NCI-H146 treated with DMSO at 0.1 percent for 48 hours (cell line): ENCODE results near the gene NRP2.

Experiments
- DNase-seq: peaks from one replicate; lab custom pipeline; 2025; ENCODE audit not compliant: unreplicated experiment; lab: John Stamatoyannopoulos, UW

The NRP2 gene

DNA sequence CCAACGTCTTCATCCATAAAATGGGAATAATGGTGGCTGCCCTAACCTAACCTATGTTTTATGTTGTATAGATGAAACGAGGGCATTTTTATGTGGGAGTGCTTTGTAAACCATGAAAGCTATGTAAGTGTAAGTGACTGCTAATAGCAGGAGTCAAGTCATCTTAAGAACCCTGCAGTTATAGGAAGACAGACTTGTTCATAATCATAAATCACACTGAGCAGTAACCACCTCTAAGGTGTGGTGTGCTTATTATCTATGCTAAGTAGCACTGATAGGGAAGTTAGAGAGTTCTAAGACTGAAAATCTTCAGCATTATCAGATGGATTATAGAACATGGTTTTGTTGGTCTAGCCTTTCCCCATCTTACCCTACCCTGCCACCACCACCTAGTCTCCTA lies 24.2 kb upstream of the NRP2 start:
- DNase-seq = no peak

DNA sequence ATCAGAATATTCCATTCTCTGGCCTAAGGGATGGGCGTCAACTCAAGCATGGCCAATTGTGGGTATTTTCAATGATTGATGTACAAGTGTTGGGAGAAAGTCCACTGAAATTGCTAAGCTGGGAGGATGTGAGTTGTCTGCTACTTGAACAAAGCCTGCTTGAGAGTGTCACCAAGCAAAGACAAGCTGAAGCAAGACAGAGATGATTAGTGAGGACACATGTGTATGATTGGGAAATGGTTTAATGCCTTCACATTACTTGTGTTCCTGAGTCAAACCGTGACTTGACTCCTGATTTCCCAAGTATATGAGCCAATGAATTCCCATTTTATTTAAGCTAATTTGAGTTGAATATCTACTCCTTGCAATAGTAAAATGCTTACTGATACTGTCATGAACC lies 23.7 kb upstream of the NRP2 start:
- no peak for DNase-seq

- DNase-seq = no peak
These were observed 22.4 kb upstream of the NRP2 start for GRCh38 chr2:205659922-205660321.

GRCh38 chr2:205660521-205661124 lies 21.7 kb upstream of the NRP2 start:
- no peak for DNase-seq

GRCh38 chr2:205661281-205661680 lies 21.0 kb upstream of the NRP2 start:
- no peak for DNase-seq

GRCh38 chr2:205662206-205662965 lies 19.9 kb upstream of the NRP2 start:
- DNase-seq = no peak

DNA sequence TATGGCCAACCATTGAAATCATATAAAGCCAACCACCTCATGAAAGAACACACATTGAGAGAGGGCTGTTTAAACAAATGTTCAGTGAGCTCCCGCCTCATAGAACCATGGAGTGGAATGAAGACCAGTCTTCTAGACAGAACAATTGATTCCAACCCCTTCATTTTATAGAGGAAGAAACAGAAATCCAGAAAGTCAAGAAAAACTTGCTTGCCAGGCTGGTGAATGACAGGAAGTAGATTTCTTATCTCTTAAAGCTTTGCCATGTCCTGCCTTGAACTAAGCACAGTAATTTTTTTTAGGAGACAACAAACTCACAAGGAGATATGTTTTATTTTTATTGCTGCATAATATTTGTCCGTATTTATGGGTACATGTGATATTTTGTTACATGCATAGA lies 16.5 kb upstream of the NRP2 start:
- no peak for DNase-seq

DNA sequence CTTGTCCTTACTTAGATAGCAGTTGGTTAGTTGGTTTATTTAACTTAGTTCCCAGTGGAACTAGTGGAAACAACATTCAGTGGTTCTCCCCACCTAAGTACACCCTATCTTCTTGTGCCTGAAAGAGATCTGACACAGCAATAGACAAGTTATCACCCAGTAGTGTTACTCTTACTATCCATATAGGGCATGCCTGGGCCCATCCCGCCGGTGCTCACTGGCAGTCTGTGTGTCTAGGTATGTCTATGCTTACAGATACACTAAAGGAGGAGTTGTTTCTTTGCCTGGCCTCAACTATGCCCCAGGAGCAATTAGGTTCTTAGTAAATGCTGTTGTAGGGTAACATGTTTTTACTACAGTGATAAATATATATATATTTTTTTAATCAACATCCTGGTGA lies 12.0 kb upstream of the NRP2 start:
- no peak for DNase-seq

DNA sequence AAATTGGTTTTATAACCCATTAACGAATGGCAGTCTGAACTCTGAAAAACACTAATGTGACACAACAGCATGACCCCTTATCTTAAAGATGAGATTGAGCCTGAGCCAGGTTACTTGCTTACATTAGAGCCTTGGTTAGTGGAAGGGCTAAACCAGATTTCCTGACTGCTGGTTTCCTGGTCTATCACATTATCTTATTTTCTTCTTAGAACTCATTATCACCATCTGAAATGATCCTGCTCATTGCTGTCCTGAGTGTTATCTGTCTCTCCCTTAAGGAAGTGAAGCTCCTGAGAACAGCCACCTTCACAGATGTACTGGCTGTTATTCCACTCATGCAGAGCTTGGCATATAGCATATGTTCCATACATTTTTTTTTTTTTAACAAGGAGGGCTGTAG lies 9.0 kb upstream of the NRP2 start:
- no peak for DNase-seq

DNA sequence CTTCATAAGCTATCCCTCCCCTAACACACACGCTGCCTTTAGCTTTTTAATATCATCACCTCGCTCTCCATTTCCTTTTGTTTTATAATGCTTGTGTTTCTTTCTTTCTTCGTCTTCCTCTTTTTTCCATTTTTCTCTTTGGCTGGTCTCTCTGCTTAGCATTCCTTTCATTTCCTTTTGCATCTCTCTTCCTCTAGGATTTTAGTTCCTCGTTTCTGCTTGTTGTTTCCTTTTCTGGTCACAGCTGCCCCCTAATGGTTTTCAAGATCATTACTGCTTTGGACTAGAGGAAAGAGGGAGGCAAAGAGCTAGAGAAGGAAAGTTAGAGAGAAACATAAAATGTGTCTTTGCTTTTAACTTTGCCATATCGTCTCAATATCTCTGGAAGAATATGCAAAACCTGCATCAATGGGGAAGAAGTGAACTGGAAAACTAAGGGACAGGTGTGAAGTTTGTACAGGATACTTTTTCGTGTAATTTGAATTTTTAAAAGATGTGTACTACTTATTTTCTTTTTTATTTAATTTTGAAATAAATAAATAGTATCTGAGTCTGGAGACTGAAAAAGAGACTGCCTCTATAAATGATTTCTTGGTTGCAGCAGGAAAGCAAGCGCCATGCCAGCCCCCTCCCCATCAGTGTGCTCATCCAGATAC lies 6.3 kb upstream of the NRP2 start:
- peak; percentile 42 for DNase-seq

DNA sequence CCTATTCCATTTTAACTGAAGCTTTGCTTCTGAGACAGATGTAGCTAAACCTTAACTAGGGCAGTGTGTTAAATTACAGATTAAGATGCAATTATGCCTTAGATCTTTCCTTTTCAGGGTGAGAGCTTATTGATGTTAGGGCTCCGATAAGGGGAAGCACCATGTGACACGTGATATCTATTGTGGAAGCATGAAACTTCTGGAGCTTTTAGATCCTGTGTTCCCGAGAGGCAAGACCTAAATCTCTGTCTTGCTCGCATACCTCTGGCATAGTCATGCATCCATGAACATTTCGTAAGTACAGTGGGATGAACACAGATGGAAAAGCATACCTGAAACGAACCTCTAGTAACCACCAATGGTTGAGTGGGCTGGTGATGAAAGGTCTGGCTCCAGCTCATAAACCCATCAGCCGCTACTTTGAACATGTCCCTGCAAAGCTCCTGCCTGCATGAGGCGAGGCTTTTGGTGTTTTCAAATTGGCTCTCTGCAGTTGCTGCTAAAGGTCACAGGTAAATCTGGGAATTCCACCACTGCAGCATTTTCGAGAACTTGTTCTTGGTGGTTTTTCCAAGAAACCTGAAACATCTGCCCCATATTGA lies 3.7 kb upstream of the NRP2 start:
- no peak for DNase-seq

GRCh38 chr2:205679410-205680009 lies 2.8 kb upstream of the NRP2 start:
- DNase-seq = no peak

- DNase-seq = peak; percentile 44
These were observed 2.2 kb upstream of the NRP2 start for GRCh38 chr2:205680067-205680466.

DNA sequence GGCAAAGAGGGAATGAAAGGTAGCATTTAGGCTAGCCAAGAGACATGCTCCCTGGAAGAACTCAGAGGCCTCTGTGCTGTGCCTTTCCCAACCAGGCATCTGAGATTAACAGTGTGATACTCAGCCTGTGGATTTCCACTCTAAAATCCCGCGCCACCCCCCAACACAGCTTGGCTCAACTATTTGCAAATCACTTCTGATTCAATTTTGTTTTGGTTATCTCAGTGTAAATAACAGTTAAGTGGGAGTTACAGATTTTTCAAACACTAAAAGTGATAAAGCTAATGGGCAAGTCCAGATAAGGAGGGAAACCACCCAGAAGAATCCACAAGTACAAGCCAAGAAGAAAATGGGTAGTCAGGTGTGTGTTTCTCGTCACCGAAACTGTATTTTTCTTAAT lies 1.4 kb upstream of the NRP2 start:
- no peak for DNase-seq

DNA sequence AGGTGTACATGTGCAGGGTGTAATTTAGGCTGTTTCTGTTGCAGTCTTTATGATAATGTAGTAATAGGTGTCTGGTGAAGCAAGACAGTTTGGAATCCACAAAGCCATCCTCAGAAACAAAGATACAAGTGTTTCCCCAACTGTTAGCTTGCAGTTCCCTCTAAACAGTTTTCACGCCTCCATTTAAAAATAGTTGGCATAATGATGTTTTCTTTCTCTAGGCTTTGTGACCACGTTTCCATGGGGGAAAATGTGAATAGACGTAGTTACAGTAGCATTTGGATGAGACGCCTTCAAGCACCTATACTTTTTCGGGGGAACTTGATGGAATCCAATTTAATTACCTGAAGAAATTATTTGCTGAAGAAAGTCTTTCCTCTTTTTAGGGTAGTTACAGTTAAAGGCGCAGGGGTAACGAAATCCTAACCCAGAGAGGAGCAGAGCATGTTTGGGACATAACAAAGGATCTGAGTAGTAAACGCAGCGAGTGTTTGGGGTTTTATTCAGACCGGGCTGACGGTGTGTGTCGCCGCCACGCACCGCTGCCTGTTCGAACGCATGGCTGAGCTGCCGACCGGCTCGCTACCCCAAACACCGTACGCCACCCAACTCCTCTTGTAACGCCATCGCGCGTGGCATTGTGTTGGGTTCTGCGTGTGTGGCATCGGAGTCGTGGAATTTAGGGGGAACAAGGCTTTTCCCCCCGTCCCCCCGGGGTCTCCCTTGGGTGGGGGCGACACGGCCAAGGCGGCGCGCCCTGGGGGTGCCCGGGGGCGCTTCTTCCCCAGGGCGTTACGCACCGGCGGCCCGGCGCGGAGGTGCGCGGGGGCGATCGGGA lies 681 bp upstream of the NRP2 start:
- no peak for DNase-seq

DNA sequence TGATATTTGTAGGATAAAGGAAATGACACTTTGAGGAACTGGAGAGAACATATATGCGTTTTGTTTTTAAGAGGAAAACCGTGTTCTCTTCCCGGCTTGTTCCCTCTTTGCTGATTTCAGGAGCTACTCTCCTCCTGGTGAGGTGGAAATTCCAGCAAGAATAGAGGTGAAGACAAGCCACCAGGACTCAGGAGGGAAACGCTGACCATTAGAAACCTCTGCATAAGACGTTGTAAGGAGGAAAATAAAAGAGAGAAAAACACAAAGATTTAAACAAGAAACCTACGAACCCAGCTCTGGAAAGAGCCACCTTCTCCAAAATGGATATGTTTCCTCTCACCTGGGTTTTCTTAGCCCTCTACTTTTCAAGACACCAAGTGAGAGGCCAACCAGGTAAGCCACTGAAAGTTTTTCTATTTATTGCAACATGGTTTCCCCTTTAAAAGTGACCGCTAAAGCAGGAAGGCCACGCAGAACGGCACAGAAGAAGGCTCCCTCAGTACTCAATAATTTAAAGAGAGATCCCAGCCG lies 735 bp downstream of the NRP2 start:
- DNase-seq = no peak

- no peak for DNase-seq
These were observed 1.4 kb downstream of the NRP2 start for GRCh38 chr2:205683502-205684367.

GRCh38 chr2:205684871-205685313 lies 2.6 kb downstream of the NRP2 start:
- DNase-seq = no peak

- DNase-seq = no peak
These were observed 3.2 kb downstream of the NRP2 start for GRCh38 chr2:205685314-205686055.
